ENCODE data around the gene PUM1.

GRCh38 chr1:31011719-31012118 is 53.8 kb downstream of the PUM1 start:
- TF ChIP-seq, protein P1, sequence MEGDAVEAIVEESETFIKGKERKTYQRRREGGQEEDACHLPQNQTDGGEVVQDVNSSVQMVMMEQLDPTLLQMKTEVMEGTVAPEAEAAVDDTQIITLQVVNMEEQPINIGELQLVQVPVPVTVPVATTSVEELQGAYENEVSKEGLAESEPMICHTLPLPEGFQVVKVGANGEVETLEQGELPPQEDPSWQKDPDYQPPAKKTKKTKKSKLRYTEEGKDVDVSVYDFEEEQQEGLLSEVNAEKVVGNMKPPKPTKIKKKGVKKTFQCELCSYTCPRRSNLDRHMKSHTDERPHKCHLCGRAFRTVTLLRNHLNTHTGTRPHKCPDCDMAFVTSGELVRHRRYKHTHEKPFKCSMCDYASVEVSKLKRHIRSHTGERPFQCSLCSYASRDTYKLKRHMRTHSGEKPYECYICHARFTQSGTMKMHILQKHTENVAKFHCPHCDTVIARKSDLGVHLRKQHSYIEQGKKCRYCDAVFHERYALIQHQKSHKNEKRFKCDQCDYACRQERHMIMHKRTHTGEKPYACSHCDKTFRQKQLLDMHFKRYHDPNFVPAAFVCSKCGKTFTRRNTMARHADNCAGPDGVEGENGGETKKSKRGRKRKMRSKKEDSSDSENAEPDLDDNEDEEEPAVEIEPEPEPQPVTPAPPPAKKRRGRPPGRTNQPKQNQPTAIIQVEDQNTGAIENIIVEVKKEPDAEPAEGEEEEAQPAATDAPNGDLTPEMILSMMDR (IDR thresholded peaks at IDR 0.05), result no peak
- TF ChIP-seq POLR2A (IDR thresholded peaks at IDR 0.05), result no peak

Measured in right lobe of liver (tissue), 4 donors.